Body of pancreas (tissue), 4 donors: ENCODE results near the gene HMGN5.

Experiments used
- POLR2A ChIP-seq, 3 donors: fragments of 450-650 bp; IDR thresholded peaks; one replicate each; pipeline ENCODE4 v1.6.1; 2016; ENCODE audit warnings: antibody characterized with exemption in 3 of 3, mild to moderate bottlenecking in 2 of 3
- TF ChIP-seq, protein P1 (sequence below), 7 experiments: fragments of 450-650 bp in 4 of 7; fragments of 200-600 bp in 3 of 7; sonication (generic) in 3 of 7; IDR thresholded peaks; one replicate each; pipeline ENCODE4 v1.5.1; 2016 to 2019; ENCODE audit warnings: antibody characterized with exemption in 7 of 7

DNA sequence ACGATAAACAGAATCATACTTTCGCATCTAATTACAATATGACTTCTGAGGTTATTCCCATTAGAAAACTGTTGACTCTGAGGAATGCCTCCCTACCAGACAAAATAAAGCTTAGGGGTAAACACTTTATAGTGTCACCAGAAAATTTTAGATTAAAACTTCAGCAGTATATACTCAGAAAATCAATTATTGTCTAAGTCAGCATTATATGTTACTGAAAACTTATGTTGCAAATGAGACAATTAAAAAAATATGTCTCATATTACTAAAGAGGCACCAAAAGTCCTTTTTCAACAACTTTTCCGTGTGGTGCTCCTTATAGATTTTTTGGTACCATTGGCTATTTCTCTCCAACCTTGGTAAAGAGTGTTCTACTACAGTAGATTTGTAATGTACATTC is 91.4 kb downstream of the HMGN5 start:
- TF ChIP-seq, protein P1, sequence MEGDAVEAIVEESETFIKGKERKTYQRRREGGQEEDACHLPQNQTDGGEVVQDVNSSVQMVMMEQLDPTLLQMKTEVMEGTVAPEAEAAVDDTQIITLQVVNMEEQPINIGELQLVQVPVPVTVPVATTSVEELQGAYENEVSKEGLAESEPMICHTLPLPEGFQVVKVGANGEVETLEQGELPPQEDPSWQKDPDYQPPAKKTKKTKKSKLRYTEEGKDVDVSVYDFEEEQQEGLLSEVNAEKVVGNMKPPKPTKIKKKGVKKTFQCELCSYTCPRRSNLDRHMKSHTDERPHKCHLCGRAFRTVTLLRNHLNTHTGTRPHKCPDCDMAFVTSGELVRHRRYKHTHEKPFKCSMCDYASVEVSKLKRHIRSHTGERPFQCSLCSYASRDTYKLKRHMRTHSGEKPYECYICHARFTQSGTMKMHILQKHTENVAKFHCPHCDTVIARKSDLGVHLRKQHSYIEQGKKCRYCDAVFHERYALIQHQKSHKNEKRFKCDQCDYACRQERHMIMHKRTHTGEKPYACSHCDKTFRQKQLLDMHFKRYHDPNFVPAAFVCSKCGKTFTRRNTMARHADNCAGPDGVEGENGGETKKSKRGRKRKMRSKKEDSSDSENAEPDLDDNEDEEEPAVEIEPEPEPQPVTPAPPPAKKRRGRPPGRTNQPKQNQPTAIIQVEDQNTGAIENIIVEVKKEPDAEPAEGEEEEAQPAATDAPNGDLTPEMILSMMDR (IDR thresholded peaks at IDR 0.05) = no peak
- TF ChIP-seq POLR2A (IDR thresholded peaks at IDR 0.05) = no peak
